GM18909 (cell line): ENCODE results near the gene RNF144B.
"Not testable (repeated sequence)": the region's sequence is repeated elsewhere in the genome, so short reads cannot be mapped to it uniquely, and the experiment has no call there.

Source experiments
- ATAC-seq: cut with Tn5 transposase; IDR thresholded peaks from one replicate; pipeline ENCODE4 v1.9.1; 2021; ENCODE audit warnings: mild to moderate bottlenecking; ENCODE audit not compliant: unreplicated experiment, poor library complexity

RNF144B gene

GRCh38 chr6:18368277-18369105, 18.7 kb upstream of the RNF144B start:
- no peak for ATAC-seq

DNA sequence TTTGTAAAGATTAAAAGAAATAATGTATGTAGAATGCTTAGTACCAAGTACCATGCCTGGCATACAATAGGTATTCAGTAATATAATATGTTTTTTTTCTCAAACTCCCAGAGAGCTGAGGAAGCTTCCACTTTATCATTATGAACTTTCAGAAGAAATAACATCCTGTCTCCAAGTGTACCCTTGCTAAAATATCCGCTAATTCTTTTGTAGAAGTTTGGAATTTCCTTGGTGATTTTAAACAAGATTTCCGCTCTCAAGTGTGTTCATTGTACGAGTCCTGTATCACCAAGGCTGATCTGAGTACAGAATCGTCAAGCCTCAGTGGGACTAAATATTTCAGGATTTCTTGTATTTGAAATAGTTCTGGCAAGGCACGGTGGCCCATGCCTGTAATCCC, 16.1 kb upstream of the RNF144B start:
- ATAC-seq = no peak

DNA sequence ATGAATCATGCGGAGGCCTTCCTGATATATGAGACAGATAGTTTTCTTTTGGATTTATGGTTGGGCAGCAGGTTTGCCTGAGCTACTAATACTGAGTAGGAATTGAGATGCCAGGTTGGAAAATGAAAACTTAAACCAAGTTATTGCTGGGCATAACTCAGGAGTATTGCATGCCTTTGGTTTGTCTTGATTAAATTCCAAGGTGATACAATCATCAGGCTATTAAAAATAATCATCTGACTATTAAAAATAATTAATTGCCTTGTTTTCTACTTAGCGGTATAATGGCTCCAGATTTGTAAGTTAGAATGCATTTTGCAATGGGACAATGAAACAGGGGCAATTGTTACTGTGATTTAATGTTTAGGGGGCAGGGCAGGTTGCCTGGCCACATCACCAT, 15.5 kb upstream of the RNF144B start:
- ATAC-seq = no peak

DNA sequence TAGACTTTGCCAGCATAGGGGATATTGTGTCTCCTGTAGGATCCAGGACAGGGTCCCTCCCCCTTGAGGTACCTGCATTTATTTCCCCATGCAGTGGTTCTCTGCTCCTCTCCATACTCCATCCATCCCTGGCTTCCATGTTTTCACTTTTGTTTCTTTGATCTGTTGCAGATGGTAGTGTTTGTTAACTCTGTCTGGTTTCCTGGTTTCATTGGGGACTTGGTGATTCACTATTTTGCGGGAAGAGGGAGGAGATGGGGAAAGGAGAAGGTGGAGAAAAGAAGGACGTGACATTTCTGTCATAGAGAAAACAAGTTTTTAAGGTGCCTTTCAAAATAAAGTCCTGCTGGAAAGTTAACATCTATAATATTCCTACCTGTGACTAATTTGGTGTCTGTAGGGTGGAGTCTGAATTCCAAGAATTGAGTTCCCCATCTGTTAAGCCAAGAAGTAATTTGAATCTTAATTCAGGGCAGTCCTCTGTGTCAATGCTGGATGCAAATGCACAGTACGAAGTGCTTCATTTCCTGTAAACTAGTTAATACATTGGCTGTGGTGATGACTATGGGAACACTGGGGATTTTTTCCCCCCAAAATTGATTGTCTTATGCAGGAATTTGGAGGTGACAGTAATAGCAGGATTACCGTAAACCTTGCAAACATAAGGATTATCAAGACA, 6.9 kb upstream of the RNF144B start:
- ATAC-seq = no peak

- no peak for ATAC-seq
Measured at GRCh38 chr6:18380851-18381250, 6.3 kb upstream of the RNF144B start.

- no peak for ATAC-seq
Measured at GRCh38 chr6:18383441-18383840, 3.7 kb upstream of the RNF144B start.

- ATAC-seq = no peak
Measured at GRCh38 chr6:18384621-18385020, 2.5 kb upstream of the RNF144B start.

DNA sequence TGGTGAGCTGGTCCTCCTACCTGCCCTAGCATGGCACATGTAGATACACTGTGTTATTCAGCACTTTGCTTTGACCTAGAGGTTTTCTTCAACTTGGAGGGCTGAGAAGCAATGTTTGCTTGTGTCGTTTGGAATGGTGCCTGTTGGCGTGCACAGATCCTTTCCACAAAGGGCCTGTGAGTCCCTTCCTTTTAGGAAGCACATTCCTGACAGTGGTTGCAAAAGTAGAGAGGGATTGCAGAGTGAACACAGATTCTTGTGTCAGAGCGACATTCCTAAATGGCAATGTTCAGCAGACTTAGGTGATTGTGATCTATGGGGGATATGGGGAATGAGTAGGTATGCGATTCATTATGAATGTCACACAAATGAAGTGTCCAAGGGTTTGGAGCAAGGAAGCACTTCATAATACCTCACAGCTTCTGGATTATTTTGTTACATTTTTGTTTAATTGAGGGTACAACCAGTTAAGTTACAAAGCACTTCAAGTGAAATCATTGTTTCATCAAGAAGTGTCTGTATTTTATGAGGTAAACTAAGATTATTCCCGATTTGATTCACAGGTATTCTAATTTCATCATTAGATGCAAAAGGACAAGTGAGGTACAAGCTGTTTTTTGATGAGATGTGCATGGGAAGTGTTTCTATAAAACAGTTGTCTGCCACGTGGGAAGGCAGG, 713 bp upstream of the RNF144B start:
- ATAC-seq = no peak

GRCh38 chr6:18388271-18388670, 1.1 kb downstream of the RNF144B start:
- ATAC-seq = no peak

GRCh38 chr6:18388942-18389341, 1.8 kb downstream of the RNF144B start:
- ATAC-seq = no peak

DNA sequence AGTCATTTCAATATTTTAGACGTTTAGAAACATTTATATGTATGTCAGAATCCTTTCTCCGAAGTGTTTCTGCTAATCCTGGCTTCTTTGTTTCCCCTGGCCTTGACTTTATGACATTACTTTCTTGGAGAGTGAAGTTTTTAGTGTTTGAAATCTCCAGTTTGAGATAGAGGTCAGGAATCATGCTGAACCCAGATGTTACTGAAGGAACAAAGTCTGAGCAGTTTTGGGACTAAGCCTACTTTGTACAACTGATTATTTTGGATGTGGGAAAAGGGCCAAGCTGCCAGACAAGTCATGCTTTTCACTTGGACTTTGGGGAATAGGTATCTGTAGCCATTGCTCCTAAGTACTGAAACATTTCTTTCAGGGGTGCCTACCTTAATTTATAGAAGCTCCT, 2.3 kb downstream of the RNF144B start:
- no peak for ATAC-seq

DNA sequence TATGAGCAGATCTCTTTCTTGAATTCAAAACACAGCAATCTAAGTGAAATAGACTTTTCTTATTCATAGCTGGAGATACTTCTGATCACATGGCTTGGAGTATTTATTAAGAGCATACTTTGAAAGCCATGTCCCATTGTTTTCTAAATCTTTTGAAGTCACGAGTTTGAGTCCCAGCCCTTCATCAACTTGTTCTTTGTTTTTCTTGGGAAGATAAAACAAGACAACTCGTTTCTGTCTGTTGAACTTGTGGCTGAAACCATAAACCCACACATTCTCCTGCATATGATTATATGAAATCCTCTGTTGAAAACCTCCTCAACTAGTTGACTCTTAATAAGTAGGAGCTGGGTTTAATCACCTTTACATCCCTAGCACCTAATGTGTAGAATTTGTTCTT, 3.3 kb downstream of the RNF144B start:
- ATAC-seq = no peak

DNA sequence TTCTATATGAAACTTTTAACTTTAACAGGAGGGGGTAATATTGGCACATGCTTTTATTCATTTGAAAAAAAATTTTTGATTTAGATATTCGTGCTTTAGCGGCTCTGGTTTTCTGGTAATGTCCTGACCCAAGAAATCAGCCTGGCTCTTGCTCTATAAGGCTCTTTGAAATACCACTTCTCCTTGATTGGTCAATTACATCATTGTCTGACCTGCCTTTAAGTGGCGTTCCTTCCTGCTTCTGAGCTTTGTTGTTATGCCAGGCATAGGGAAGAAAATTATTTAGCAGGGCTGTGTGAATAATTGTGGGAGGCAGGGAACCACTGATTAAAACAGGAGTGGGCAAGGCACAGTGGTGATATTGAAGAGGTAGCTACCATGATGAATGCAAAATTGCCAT, 3.9 kb downstream of the RNF144B start:
- no peak for ATAC-seq

DNA sequence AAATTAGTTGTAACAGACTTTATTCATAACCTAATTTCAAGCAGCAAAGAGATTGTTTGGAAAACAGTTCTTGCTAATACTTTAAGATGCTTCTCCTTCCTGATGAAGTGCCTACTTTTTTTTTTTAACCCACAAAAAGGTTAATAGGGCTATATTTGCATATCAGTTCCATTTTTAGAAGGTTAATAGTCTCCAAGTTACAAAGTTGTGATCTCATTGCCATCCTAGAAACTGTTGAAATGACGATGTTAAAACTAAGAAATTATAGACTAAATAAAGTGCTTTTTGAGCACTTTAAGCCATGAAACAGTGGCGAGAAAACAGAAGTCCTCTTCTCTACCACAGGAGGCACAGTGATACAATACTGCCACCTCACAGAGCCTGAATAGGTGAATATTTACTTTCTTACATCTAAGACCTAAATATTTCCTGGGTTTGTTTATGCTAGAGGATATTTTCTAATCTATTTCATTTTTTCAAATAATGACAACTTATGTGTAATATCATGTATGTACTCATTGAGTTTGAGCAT, 5.3 kb downstream of the RNF144B start:
- no peak for ATAC-seq

- no peak for ATAC-seq
Measured at GRCh38 chr6:18393698-18394097, 6.5 kb downstream of the RNF144B start.

DNA sequence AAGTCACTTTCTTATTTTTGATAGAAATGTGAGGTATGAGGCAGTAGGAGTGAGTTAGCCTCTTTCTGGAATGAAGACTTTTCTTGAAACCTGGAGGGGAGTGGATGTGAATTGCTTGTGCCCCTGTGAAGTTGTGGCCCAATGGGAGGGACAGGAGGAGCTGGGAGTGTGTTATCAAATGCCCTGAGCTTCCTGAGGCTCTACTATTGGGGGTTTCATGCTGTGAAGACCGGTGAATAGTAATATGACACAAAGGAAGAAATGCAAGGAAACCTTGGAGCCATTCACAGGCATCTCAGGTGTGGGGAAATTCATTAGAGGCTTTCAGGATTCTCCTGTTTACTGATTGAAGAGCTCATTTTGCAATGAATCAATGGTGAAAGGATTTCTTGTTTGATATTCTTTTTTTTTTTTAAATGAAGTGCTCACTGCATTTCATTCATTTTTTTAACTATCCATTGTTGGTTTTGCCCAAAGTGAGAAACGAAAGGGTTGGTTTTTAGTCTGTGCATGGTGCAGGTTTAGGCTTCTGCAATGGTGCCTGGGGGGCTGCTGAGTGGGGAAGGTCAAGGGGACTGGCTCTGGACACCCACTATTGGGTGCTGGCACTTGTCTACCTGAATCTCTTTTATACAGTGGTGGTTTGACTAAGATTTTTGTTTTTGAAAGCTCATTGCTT, 8.2 kb downstream of the RNF144B start:
- no peak for ATAC-seq

- no peak for ATAC-seq
Measured at GRCh38 chr6:18395856-18396197, 8.7 kb downstream of the RNF144B start.

GRCh38 chr6:18397701-18398100, 10.6 kb downstream of the RNF144B start:
- no peak for ATAC-seq

DNA sequence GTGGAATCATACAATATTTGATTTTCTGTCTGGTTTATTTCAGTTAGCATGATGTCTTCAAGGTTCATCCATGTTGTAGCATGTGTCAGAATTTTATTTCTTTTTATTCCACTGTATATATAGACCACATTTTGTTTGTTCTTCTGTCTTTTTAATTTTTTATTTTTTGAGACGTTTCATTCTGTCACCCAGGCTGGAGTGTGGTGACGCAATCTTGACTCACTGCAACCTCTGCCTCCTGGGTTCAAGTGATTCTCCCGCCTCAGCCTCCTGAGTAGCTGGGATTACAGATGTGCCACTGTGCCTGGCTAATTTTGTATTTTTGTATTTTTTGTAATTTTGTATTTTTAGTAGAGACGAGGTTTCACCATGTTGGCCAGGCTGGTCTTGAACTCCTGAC, 11.1 kb downstream of the RNF144B start:
- not testable (repeated sequence) for ATAC-seq

GRCh38 chr6:18400831-18401446, 13.8 kb downstream of the RNF144B start:
- peak; percentile 93 for ATAC-seq
